Endothelial cell of hepatic sinusoid (primary cell): Measurements from ENCODE around the gene GASK1B.

Experiments
- in situ Hi-C: cut with HindIII; loops from 2 replicates; pipeline ENCODE4 v1.10.0; 2017; ENCODE audit warnings: low sequenced_read_pairs

The GASK1B gene

GRCh38 chr4:158189422-158189821, 16.6 kb upstream of the GASK1B start:
- in situ Hi-C loops, result no loop called here

- in situ Hi-C loops, result no loop called here
Observed at GRCh38 chr4:158186815-158187214, 14.0 kb upstream of the GASK1B start.

DNA sequence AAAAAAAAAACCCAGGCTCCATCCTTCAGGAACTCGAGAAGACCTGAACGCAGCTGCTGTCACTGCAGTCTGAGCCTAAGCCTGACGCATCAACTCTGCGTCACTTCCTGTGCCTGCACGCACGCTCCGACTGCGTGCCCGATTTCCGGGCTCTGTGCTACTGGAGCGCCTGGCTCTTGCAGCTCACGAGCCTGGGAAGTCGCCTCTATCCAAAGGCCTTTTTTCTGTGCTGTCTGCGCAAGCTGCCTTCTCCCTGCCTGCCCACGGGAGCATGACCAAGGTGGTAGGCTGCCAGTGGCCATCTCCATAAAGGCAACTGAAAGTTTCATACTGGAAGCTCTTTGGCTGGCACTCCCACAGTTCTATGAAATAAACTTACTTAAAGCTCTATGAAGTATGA, 9.9 kb upstream of the GASK1B start:
- in situ Hi-C loops, result no loop called here

DNA sequence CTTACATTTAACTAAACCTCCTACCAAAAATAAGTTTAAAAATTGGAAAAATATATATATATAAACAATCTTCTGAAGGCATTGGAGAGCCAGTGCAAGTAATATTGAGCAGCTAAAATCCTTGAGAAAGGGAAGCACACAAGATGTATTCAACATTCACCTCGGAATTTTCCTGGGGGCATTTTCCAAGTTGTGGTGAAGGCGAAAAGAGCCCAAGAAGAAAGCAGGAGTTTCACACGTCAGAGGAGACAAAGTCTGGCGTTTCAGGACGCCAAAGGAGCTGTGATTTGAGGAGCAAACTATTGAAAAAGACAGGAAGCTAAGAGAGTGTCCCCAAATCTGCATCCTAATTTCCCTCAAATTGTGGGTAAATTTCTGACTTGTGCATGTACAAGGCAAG, 9.1 kb upstream of the GASK1B start:
- in situ Hi-C loops, result no loop called here

DNA sequence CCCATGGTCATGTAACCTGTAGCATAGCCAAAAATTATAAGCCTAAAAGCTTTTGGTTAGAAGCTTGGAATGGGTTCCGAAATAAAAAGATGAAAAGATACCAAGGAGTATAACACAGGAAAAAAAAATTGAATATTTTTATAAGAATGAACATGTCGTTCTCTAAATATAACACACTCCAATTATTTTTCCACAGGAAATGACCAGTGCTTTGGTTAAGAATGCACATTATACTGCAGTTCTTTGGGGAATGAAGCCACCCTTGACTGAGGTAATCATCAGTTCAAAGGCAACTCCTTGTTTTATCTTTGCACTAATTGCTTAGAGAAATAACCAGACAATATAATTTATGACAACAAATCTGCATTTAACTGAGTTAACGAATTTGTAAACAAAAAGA, 6.6 kb upstream of the GASK1B start:
- in situ Hi-C loops, result loop anchor here (5.0 kb wide), 1 partner anchor 187 kb away; no protein-coding TSS in a partner anchor

GRCh38 chr4:158176776-158177175, 4.0 kb upstream of the GASK1B start:
- in situ Hi-C loops, result loop anchor here (5.0 kb wide), 1 partner anchor 184 kb away; no protein-coding TSS in a partner anchor

- in situ Hi-C loops, result loop anchor here (5.0 kb wide), 1 partner anchor 184 kb away; no protein-coding TSS in a partner anchor
Observed at GRCh38 chr4:158176108-158176507, 3.3 kb upstream of the GASK1B start.

GRCh38 chr4:158170691-158171561, 1.9 kb downstream of the GASK1B start:
- in situ Hi-C loops, result no loop called here

DNA sequence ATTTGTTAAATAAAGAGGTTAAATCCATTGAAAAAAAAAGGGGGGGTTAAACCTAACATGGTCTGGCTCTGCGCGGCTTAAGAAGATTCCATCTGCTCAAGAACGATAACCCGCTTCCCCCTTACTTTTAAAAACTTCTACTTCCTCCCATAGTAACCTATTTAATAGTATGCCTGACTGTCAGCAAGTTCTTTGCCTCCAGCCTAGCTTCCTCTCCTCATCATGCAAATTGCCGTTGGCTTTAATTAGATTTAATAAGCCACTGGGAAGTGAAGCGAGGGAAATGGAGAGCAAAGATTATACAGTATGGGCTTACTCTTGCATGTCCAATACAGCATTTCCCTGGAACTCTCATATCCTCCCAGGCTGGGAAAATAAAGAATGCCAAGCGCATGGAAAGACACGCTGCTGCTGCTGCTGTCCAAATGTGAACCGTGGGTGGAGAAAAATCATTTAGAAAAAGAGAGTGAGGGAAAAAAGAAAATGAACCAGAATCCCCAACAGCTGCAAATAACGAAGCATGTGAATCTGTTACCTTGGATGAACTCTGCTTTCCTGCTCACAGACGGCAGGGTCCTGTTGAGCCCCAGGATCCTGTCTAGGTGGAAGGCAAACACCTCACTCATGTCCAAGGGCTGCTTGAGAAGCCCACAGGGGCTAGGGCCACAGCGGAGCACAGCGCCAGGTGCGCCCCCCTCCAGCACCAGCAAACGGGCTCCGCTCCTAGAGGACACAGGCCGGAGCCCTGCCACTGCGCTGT, 2.7 kb downstream of the GASK1B start:
- in situ Hi-C loops, result no loop called here

DNA sequence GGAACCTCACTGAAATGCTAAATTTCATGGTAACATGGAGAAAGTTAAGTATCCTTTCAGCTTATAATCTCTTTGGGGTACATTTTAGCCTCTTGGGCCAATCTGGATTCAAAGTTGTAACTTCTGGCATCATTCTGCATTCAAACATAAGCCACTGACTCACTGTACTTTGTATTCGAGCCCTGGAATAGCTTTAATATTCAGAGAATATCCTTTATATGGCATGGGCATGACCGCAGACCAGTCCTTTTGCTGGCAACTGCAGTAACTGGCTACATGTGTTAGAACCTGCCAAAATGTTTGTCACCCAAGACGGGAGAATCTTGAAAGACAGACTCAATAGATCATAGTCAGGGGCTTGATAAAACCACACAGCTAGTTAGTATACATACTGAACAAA, 3.3 kb downstream of the GASK1B start:
- in situ Hi-C loops, result no loop called here

GRCh38 chr4:158168606-158169005, 4.2 kb downstream of the GASK1B start:
- in situ Hi-C loops, result no loop called here

DNA sequence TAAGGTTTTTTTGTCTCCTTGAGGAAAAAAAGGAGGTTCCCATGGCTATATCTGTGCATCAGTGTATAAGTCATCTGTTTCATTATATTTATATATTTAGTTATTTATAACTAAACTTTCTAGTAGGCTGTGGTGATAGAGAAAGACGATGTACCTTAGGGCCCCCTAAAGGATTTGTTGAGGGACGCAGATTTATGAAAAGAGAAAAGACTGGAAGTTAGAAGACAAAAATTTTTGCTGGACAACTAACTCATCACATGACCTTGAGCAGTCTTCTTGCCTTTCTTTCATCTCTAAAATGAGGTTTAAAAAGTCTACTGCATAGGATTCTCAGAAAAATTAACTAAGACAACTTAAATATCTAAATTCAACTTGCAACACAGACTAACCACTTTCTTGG, 6.1 kb downstream of the GASK1B start:
- in situ Hi-C loops, result no loop called here

GRCh38 chr4:158164768-158165213, 8.0 kb downstream of the GASK1B start:
- in situ Hi-C loops, result no loop called here

GRCh38 chr4:158163941-158164767, 8.7 kb downstream of the GASK1B start:
- in situ Hi-C loops, result no loop called here

GRCh38 chr4:158162631-158163030, 10.2 kb downstream of the GASK1B start:
- in situ Hi-C loops, result no loop called here

GRCh38 chr4:158161551-158162354, 11.1 kb downstream of the GASK1B start:
- in situ Hi-C loops, result no loop called here

- in situ Hi-C loops, result no loop called here
Observed at GRCh38 chr4:158159718-158160094, 13.1 kb downstream of the GASK1B start.

- in situ Hi-C loops, result no loop called here
Observed at GRCh38 chr4:158159054-158159717, 13.6 kb downstream of the GASK1B start.

GRCh38 chr4:158157412-158157811, 15.4 kb downstream of the GASK1B start:
- in situ Hi-C loops, result no loop called here
